K562 (cell line): Measurements from ENCODE around the gene IPO11. TPM values are rescaled to one million over a fixed set of nuclear protein-coding genes. Genes with fewer than 3 reads are reported as not detected.
A peak's percentile ranks its signal among the peaks of the same experiment; 100 is the strongest.

Experiments
- ADNP ChIP-seq: fragments of 200-800 bp; sonication (Bioruptor generic); IDR thresholded peaks from 2 replicates; pipeline ENCODE4 v1.6.1; 2016; ENCODE audit warnings: missing genetic modification characterization, missing compliant biosample characterization
- CHD2 ChIP-seq: IDR thresholded peaks from 2 replicates; pipeline ENCODE4 v1.6.1; 2011; ENCODE audit warnings: low read depth, low read length
- CXXC5 ChIP-seq: fragments of 250-450 bp; sonication (Bioruptor Pico); IDR thresholded peaks from 2 replicates; pipeline ENCODE4 v1.8.0; 2022; ENCODE audit warnings: inconsistent platforms, mild to moderate bottlenecking, moderate library complexity
- ESRRB ChIP-seq: fragments of 250-450 bp; sonication (Bioruptor Pico); IDR thresholded peaks from 2 replicates; pipeline ENCODE4 v1.5.0; 2020; ENCODE audit warnings: mild to moderate bottlenecking, moderate library complexity, borderline replicate concordance
- ETS2 ChIP-seq: IDR thresholded peaks from 2 replicates; pipeline ENCODE4 v1.6.1; 2016; ENCODE audit warnings: borderline replicate concordance, missing genetic modification characterization, mild to moderate bottlenecking, moderate library complexity, missing compliant biosample characterization; ENCODE audit not compliant: poor library complexity, severe bottlenecking
- HLTF ChIP-seq: fragments of 450-650 bp; IDR thresholded peaks from 2 replicates; pipeline ENCODE4 v1.6.1; 2016
- HMG20B ChIP-seq: fragments of 250-450 bp; sonication (Bioruptor Pico); IDR thresholded peaks from 2 replicates; pipeline ENCODE4 v1.5.0; 2021; ENCODE audit warnings: mild to moderate bottlenecking
- NFIC ChIP-seq: fragments of 450-650 bp; IDR thresholded peaks from 2 replicates; pipeline ENCODE4 v1.6.1; 2017; ENCODE audit warnings: mild to moderate bottlenecking, inconsistent platforms
- NR2C1 ChIP-seq, 2 experiments: fragments of 450-650 bp; IDR thresholded peaks; 2 replicates each; pipeline ENCODE4 v1.6.1; 2017; ENCODE audit warnings: mild to moderate bottlenecking in 2 of 2, antibody characterized with exemption in 1 of 2, inconsistent platforms in 1 of 2, missing compliant biosample characterization in 1 of 2, missing genetic modification characterization in 1 of 2
- RFX7 ChIP-seq: fragments of 250-450 bp; sonication (Bioruptor Pico); IDR thresholded peaks from 2 replicates; pipeline ENCODE4 v1.5.1; 2021; ENCODE audit warnings: mild to moderate bottlenecking
- ZNF277 ChIP-seq: fragments of 250-450 bp; sonication (Bioruptor Pico); IDR thresholded peaks from 2 replicates; pipeline ENCODE4 v1.8.0; 2022; ENCODE audit warnings: inconsistent platforms, mild to moderate bottlenecking, moderate library complexity, borderline replicate concordance
- ZNF589 ChIP-seq: fragments of 200-800 bp; sonication (Bioruptor generic); IDR thresholded peaks from 2 replicates; pipeline ENCODE4 v1.6.1; 2016; ENCODE audit warnings: low read depth, missing genetic modification characterization, missing compliant biosample characterization
- ZNF639 ChIP-seq, 2 experiments: fragments of 200-800 bp in 1 of 2; sonication (Bioruptor generic) in 1 of 2; sonication (generic) in 1 of 2; formaldehyde crosslinking in 1 of 2; IDR thresholded peaks in 1 of 2; conservative IDR thresholded peaks in 1 of 2; 2 replicates each; pipeline versions ENCODE4 v1.5.0 to v1.6.1; 2016 to 2020; ENCODE audit warnings: missing compliant biosample characterization in 1 of 2, missing genetic modification characterization in 1 of 2, missing genetic modification reagents in 1 of 2
- ZNF75A ChIP-seq: fragments of 450-650 bp; formaldehyde crosslinking; IDR thresholded peaks from 2 replicates; pipeline ENCODE4 v1.4.0; 2020; ENCODE audit warnings: mild to moderate bottlenecking
- polyA plus RNA-seq, 8 experiments: library from polyadenylated mRNA; depleted of rRNA in 4 of 8; stranded (reverse) in 5 of 8; unstranded in 3 of 8; fragments of >200 nt; fragmentation: Nextera tagmentation in 2 of 8; fragmentation: Illumina TruSeq in 1 of 8; extraction: Ambion mirVana in 2 of 8; extraction: Trizol in 1 of 8; gene quantifications; 2 replicates each; pipeline versions ENCODE4 v1.2.1 to v1.2.3, GENCODE V29; 2011 to 2014; ENCODE audit warnings: inconsistent platforms in 1 of 8, missing spikeins in 1 of 8
- total RNA-seq, 7 experiments: library from RNA; depleted of rRNA in 6 of 7; stranded (reverse); fragments of >200 nt in 6 of 7; fragmentation: Illumina TruSeq in 2 of 7; extraction: Trizol in 2 of 7; gene quantifications; 2 replicates each; pipeline versions ENCODE4 v1.2.1 to v1.2.3, GENCODE V29; 2011 to 2021; ENCODE audit warnings: low replicate concordance in 1 of 7
- TF ChIP-seq, protein P1 (sequence below): sonication (generic); formaldehyde crosslinking; IDR thresholded peaks from 2 replicates; pipeline ENCODE4 v1.4.0; 2020; ENCODE audit warnings: mild to moderate bottlenecking, missing genetic modification reagents
- TF ChIP-seq, protein P2 (sequence below), 2 experiments: fragments of 450-650 bp; conservative IDR thresholded peaks; 2 replicates each; pipeline ENCODE4 v1.6.1; 2017; ENCODE audit warnings: mild to moderate bottlenecking in 2 of 2, moderate library complexity in 2 of 2
- TF ChIP-seq, protein P3 (sequence below): fragments of 250-450 bp; sonication (Bioruptor Pico); IDR thresholded peaks from 2 replicates; pipeline ENCODE4 v1.6.1; 2021; ENCODE audit warnings: mild to moderate bottlenecking

The IPO11 gene
- total and polyA plus RNA-seq, 9 of the 15 experiments (the other 6 are each of a cell fraction or from before 2014, with no cell fraction given): 38.7 to 96.0 (median 70.9) TPM

GRCh38 chr5:62432621-62433064 lies 20.1 kb downstream of the IPO11 start (continued):
- TF ChIP-seq ADNP (tag): no peak
- no peak for TF ChIP-seq ZNF277 (CRISPR knock-in tag)
- no peak for TF ChIP-seq HMG20B
- no peak for TF ChIP-seq NFIC
- no peak for TF ChIP-seq CXXC5 (CRISPR knock-in tag)
- no peak for TF ChIP-seq RFX7 (CRISPR knock-in tag)
- TF ChIP-seq CHD2: no peak
- TF ChIP-seq, protein P1, sequence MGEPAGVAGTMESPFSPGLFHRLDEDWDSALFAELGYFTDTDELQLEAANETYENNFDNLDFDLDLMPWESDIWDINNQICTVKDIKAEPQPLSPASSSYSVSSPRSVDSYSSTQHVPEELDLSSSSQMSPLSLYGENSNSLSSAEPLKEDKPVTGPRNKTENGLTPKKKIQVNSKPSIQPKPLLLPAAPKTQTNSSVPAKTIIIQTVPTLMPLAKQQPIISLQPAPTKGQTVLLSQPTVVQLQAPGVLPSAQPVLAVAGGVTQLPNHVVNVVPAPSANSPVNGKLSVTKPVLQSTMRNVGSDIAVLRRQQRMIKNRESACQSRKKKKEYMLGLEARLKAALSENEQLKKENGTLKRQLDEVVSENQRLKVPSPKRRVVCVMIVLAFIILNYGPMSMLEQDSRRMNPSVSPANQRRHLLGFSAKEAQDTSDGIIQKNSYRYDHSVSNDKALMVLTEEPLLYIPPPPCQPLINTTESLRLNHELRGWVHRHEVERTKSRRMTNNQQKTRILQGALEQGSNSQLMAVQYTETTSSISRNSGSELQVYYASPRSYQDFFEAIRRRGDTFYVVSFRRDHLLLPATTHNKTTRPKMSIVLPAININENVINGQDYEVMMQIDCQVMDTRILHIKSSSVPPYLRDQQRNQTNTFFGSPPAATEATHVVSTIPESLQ: no peak
- TF ChIP-seq, protein P2, sequence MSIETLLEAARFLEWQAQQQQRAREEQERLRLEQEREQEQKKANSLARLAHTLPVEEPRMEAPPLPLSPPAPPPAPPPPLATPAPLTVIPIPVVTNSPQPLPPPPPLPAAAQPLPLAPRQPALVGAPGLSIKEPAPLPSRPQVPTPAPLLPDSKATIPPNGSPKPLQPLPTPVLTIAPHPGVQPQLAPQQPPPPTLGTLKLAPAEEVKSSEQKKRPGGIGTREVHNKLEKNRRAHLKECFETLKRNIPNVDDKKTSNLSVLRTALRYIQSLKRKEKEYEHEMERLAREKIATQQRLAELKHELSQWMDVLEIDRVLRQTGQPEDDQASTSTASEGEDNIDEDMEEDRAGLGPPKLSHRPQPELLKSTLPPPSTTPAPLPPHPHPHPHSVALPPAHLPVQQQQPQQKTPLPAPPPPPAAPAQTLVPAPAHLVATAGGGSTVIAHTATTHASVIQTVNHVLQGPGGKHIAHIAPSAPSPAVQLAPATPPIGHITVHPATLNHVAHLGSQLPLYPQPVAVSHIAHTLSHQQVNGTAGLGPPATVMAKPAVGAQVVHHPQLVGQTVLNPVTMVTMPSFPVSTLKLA (conservative IDR thresholded peaks at IDR 0.05): peak in 1 of 2 experiments; percentile 34; a peak in 1 of 4 replicates
- TF ChIP-seq, protein P3, sequence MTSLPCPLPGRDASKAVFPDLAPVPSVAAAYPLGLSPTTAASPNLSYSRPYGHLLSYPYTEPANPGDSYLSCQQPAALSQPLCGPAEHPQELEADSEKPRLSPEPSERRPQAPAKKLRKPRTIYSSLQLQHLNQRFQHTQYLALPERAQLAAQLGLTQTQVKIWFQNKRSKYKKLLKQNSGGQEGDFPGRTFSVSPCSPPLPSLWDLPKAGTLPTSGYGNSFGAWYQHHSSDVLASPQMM (CRISPR knock-in tag): no peak
- no peak for TF ChIP-seq ESRRB (CRISPR knock-in tag)
- TF ChIP-seq NR2C1 (IDR thresholded peaks at IDR 0.05): no peak; the same call in 1 of the 2 replicates
- peak; percentile 46; the same call in 1 of the 2 replicates for TF ChIP-seq NR2C1 (tag; IDR thresholded peaks at IDR 0.05)
- no peak for TF ChIP-seq ZNF639 (CRISPR knock-in tag; conservative IDR thresholded peaks at IDR 0.05 in 1 of 2, IDR thresholded peaks at IDR 0.05 in 1 of 2)
- no peak for TF ChIP-seq ETS2 (tag)
- TF ChIP-seq ZNF589 (CRISPR knock-in tag): peak; percentile 12; the same call in 1 of the 2 replicates
- no peak for TF ChIP-seq HLTF
- TF ChIP-seq ZNF75A (CRISPR knock-in tag): no peak
